K562 (cell line): ENCODE data around the gene MKS1. TPM values are rescaled to one million over a fixed set of nuclear protein-coding genes. Genes with fewer than 3 reads are reported as not detected.

Source experiments
- DPF2 ChIP-seq: fragments of 450-650 bp; IDR thresholded peaks from 2 replicates; pipeline ENCODE4 v1.6.1; 2016
- FOXK2 ChIP-seq, 2 experiments: fragments of 450-650 bp; IDR thresholded peaks in 1 of 2; conservative IDR thresholded peaks in 1 of 2; 2 replicates each; pipeline ENCODE4 v1.6.1; 2016; ENCODE audit warnings: low read depth in 2 of 2, mild to moderate bottlenecking in 1 of 2
- HLTF ChIP-seq: fragments of 450-650 bp; IDR thresholded peaks from 2 replicates; pipeline ENCODE4 v1.6.1; 2016
- JUND ChIP-seq, 2 experiments: IDR thresholded peaks; 2 replicates in 1 of 2; 3 replicates in 1 of 2; pipeline ENCODE4 v1.6.1; 2011; ENCODE audit warnings: borderline replicate concordance in 2 of 2, low read depth in 2 of 2, low read length in 2 of 2, improper control_type of control experiment in 1 of 2, missing biosample characterization in 1 of 2, missing genetic modification characterization in 1 of 2, missing genetic modification reagents in 1 of 2
- MCM7 ChIP-seq, 2 experiments: fragments of 450-650 bp; IDR thresholded peaks; 2 replicates each; pipeline ENCODE4 v1.6.1; 2016 to 2018
- MTA3 ChIP-seq: fragments of 450-650 bp; formaldehyde crosslinking; IDR thresholded peaks from 2 replicates; pipeline ENCODE4 v1.6.1; 2017; ENCODE audit warnings: mild to moderate bottlenecking, borderline replicate concordance
- NONO ChIP-seq, 2 experiments: fragments of 200-400 bp in 1 of 2; fragments of 450-650 bp in 1 of 2; formaldehyde crosslinking in 1 of 2; IDR thresholded peaks; 2 replicates each; pipeline ENCODE4 v1.6.1; 2017; ENCODE audit warnings: low read depth in 2 of 2, mild to moderate bottlenecking in 2 of 2, moderate library complexity in 2 of 2, low read length in 1 of 2
- SIRT6 ChIP-seq: IDR thresholded peaks from one replicate; pipeline ENCODE4 v1.6.1; 2012; ENCODE audit warnings: low read depth, mild to moderate bottlenecking, control low read depth, inconsistent platforms, low read length, moderate library complexity
- SMARCA4 ChIP-seq: fragments of 450-650 bp; IDR thresholded peaks from 2 replicates; pipeline ENCODE4 v1.6.1; 2016
- YBX1 ChIP-seq: fragments of 450-650 bp; IDR thresholded peaks from 2 replicates; pipeline ENCODE4 v1.7.1; 2016; ENCODE audit warnings: mild to moderate bottlenecking
- ZNF143 ChIP-seq: sonication (generic); formaldehyde crosslinking; IDR thresholded peaks from 2 replicates; pipeline ENCODE4 v1.9.0; 2022; ENCODE audit warnings: mild to moderate bottlenecking, missing genetic modification reagents
- ZNF511 ChIP-seq: sonication (generic); formaldehyde crosslinking; IDR thresholded peaks from 2 replicates; pipeline ENCODE4 v1.8.0; 2022; ENCODE audit warnings: mild to moderate bottlenecking, missing genetic modification reagents
- ZSCAN29 ChIP-seq: fragments of 450-650 bp; IDR thresholded peaks from 2 replicates; pipeline ENCODE4 v1.6.1; 2017
- polyA plus RNA-seq, 8 experiments: library from polyadenylated mRNA; depleted of rRNA in 4 of 8; stranded (reverse) in 5 of 8; unstranded in 3 of 8; fragments of >200 nt; fragmentation: Nextera tagmentation in 2 of 8; fragmentation: Illumina TruSeq in 1 of 8; extraction: Ambion mirVana in 2 of 8; extraction: Trizol in 1 of 8; gene quantifications; 2 replicates each; pipeline versions ENCODE4 v1.2.1 to v1.2.3, GENCODE V29; 2011 to 2014; ENCODE audit warnings: inconsistent platforms in 1 of 8, missing spikeins in 1 of 8
- total RNA-seq, 7 experiments: library from RNA; depleted of rRNA in 6 of 7; stranded (reverse); fragments of >200 nt in 6 of 7; fragmentation: Illumina TruSeq in 2 of 7; extraction: Trizol in 2 of 7; gene quantifications; 2 replicates each; pipeline versions ENCODE4 v1.2.1 to v1.2.3, GENCODE V29; 2011 to 2021; ENCODE audit warnings: low replicate concordance in 1 of 7
- TF ChIP-seq, protein P1 (sequence below): fragments of 250-450 bp; sonication (Bioruptor Pico); IDR thresholded peaks from 2 replicates; pipeline ENCODE4 v1.4.0; 2020; ENCODE audit warnings: mild to moderate bottlenecking, moderate library complexity
- TF ChIP-seq, protein P2 (sequence below): fragments of 250-450 bp; sonication (Bioruptor Pico); IDR thresholded peaks from 2 replicates; pipeline ENCODE4 v1.9.0; 2021; ENCODE audit warnings: mild to moderate bottlenecking, inconsistent platforms
- TF ChIP-seq, protein P3 (sequence below): sonication (generic); formaldehyde crosslinking; IDR thresholded peaks from 2 replicates; pipeline ENCODE4 v1.8.1; 2023; ENCODE audit warnings: missing genetic modification reagents, mild to moderate bottlenecking, borderline replicate concordance

MKS1 gene
- total and polyA plus RNA-seq, 9 of the 15 experiments (the other 6 are each of a cell fraction or from before 2014, with no cell fraction given), result 16.3 to 31.0 (median 25.9) TPM

DNA sequence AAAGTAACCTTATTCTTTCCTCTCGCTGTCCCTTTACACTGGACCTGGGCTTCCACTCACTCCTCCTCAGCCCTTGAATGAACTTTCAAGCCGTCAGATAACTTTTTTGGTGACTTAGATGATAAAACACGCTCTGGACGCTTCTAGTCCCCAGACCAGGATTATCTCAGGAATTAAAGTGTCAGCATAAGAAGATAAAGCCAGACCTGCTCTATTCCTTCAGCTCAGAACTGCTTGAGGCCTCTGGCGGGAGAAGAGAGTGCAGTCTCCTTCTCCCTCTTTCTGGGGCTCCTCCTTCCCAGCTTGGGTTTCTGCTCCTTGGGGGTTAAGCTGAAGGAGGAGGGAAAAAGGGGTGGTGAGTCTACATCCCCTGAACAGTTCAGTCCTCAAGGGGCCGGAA is 25.9 kb upstream of the MKS1 start (continued):
- TF ChIP-seq ZNF511 (CRISPR knock-in tag) (no peak), HLTF (no peak), SMARCA4 (0 out of 2 replicates have a peak, but pooled peaks have one; percentile 15), SIRT6 (no peak), FOXK2 (conservative IDR thresholded peaks at IDR 0.05 in 1 of 2, IDR thresholded peaks at IDR 0.05 in 1 of 2; ENCODE audit: low read depth in 2 of 2) (no peak), DPF2 (0 out of 2 replicates have a peak, but pooled peaks have one; percentile 40), JUND (IDR thresholded peaks at IDR 0.05; ENCODE audit: borderline replicate concordance, low read depth, low read length) (peak; percentile 16; the same call in 1 of the 2 replicates), JUND (tag; IDR thresholded peaks at IDR 0.05; ENCODE audit: borderline replicate concordance, low read depth, low read length) (no peak; the same call in 2 of the 3 replicates), YBX1 (no peak), ZSCAN29 (no peak), NONO (IDR thresholded peaks at IDR 0.05; ENCODE audit: low read depth in 2 of 2, low read length in 1 of 2) (no peak), MCM7 (IDR thresholded peaks at IDR 0.05) (no peak), MTA3 (no peak), ZNF143 (CRISPR knock-in tag) (no peak)
- TF ChIP-seq, protein P1, sequence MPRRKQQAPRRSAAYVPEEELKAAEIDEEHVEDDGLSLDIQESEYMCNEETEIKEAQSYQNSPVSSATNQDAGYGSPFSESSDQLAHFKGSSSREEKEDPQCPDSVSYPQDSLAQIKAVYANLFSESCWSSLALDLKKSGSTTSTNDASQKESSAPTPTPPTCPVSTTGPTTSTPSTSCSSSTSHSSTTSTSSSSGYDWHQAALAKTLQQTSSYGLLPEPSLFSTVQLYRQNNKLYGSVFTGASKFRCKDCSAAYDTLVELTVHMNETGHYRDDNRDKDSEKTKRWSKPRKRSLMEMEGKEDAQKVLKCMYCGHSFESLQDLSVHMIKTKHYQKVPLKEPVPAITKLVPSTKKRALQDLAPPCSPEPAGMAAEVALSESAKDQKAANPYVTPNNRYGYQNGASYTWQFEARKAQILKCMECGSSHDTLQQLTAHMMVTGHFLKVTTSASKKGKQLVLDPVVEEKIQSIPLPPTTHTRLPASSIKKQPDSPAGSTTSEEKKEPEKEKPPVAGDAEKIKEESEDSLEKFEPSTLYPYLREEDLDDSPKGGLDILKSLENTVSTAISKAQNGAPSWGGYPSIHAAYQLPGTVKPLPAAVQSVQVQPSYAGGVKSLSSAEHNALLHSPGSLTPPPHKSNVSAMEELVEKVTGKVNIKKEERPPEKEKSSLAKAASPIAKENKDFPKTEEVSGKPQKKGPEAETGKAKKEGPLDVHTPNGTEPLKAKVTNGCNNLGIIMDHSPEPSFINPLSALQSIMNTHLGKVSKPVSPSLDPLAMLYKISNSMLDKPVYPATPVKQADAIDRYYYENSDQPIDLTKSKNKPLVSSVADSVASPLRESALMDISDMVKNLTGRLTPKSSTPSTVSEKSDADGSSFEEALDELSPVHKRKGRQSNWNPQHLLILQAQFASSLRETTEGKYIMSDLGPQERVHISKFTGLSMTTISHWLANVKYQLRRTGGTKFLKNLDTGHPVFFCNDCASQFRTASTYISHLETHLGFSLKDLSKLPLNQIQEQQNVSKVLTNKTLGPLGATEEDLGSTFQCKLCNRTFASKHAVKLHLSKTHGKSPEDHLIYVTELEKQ, result no peak
- TF ChIP-seq, protein P2, sequence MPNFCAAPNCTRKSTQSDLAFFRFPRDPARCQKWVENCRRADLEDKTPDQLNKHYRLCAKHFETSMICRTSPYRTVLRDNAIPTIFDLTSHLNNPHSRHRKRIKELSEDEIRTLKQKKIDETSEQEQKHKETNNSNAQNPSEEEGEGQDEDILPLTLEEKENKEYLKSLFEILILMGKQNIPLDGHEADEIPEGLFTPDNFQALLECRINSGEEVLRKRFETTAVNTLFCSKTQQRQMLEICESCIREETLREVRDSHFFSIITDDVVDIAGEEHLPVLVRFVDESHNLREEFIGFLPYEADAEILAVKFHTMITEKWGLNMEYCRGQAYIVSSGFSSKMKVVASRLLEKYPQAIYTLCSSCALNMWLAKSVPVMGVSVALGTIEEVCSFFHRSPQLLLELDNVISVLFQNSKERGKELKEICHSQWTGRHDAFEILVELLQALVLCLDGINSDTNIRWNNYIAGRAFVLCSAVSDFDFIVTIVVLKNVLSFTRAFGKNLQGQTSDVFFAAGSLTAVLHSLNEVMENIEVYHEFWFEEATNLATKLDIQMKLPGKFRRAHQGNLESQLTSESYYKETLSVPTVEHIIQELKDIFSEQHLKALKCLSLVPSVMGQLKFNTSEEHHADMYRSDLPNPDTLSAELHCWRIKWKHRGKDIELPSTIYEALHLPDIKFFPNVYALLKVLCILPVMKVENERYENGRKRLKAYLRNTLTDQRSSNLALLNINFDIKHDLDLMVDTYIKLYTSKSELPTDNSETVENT (CRISPR knock-in tag), result no peak
- TF ChIP-seq, protein P3, sequence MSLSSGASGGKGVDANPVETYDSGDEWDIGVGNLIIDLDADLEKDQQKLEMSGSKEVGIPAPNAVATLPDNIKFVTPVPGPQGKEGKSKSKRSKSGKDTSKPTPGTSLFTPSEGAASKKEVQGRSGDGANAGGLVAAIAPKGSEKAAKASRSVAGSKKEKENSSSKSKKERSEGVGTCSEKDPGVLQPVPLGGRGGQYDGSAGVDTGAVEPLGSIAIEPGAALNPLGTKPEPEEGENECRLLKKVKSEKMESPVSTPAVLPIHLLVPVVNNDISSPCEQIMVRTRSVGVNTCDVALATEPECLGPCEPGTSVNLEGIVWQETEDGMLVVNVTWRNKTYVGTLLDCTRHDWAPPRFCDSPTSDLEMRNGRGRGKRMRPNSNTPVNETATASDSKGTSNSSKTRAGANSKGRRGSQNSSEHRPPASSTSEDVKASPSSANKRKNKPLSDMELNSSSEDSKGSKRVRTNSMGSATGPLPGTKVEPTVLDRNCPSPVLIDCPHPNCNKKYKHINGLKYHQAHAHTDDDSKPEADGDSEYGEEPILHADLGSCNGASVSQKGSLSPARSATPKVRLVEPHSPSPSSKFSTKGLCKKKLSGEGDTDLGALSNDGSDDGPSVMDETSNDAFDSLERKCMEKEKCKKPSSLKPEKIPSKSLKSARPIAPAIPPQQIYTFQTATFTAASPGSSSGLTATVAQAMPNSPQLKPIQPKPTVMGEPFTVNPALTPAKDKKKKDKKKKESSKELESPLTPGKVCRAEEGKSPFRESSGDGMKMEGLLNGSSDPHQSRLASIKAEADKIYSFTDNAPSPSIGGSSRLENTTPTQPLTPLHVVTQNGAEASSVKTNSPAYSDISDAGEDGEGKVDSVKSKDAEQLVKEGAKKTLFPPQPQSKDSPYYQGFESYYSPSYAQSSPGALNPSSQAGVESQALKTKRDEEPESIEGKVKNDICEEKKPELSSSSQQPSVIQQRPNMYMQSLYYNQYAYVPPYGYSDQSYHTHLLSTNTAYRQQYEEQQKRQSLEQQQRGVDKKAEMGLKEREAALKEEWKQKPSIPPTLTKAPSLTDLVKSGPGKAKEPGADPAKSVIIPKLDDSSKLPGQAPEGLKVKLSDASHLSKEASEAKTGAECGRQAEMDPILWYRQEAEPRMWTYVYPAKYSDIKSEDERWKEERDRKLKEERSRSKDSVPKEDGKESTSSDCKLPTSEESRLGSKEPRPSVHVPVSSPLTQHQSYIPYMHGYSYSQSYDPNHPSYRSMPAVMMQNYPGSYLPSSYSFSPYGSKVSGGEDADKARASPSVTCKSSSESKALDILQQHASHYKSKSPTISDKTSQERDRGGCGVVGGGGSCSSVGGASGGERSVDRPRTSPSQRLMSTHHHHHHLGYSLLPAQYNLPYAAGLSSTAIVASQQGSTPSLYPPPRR (CRISPR knock-in tag), result no peak
